HG02938 (cell line): ENCODE results near the gene CCNG1.
"Not testable (repeated sequence)": the region's sequence is repeated elsewhere in the genome, so short reads cannot be mapped to it uniquely, and the experiment has no call there.

Experiments used
- ATAC-seq: cut with Tn5 transposase; IDR thresholded peaks from one replicate; pipeline ENCODE4 v1.9.1; 2021; ENCODE audit warnings: mild to moderate bottlenecking, moderate library complexity; ENCODE audit not compliant: unreplicated experiment

CCNG1 gene

GRCh38 chr5:163440954-163441353 is 3.6 kb downstream of the CCNG1 start:
- ATAC-seq: no peak

- no peak for ATAC-seq
Observed at GRCh38 chr5:163444526-163444925, 7.1 kb downstream of the CCNG1 start.

GRCh38 chr5:163445345-163445744 is 8.0 kb downstream of the CCNG1 start:
- ATAC-seq: no peak

GRCh38 chr5:163447191-163447590 is 9.8 kb downstream of the CCNG1 start:
- no peak for ATAC-seq

GRCh38 chr5:163447875-163448274 is 10.5 kb downstream of the CCNG1 start:
- ATAC-seq: no peak

GRCh38 chr5:163448491-163448890 is 11.1 kb downstream of the CCNG1 start:
- ATAC-seq: no peak

- no peak for ATAC-seq
Observed at GRCh38 chr5:163451489-163451888, 14.1 kb downstream of the CCNG1 start.

- ATAC-seq: no peak
Observed at GRCh38 chr5:163453705-163454104, 16.3 kb downstream of the CCNG1 start.

- ATAC-seq: not testable (repeated sequence)
Observed at GRCh38 chr5:163455406-163455805, 18.0 kb downstream of the CCNG1 start.

GRCh38 chr5:163456029-163456589 is 18.7 kb downstream of the CCNG1 start:
- ATAC-seq: no peak

GRCh38 chr5:163456840-163457239 is 19.4 kb downstream of the CCNG1 start:
- no peak for ATAC-seq

GRCh38 chr5:163458778-163459385 is 21.5 kb downstream of the CCNG1 start:
- no peak for ATAC-seq

- ATAC-seq: peak; percentile 8
Observed at GRCh38 chr5:163459462-163459818, 22.0 kb downstream of the CCNG1 start.

GRCh38 chr5:163459819-163460561 is 22.6 kb downstream of the CCNG1 start, which contains the start of gene NUDCD2:
TSS of gene NUDCD2 (minus strand) at chr5:163460102. CDS start at chr5:163460050, 52 bp downstream.
- ATAC-seq: peak; percentile 76

GRCh38 chr5:163460562-163461171 is 23.3 kb downstream of the CCNG1 start, which contains the start of gene HMMR:
TSS of gene HMMR (plus strand) at chr5:163460632. CDS start at chr5:163460693, 61 bp downstream.
- ATAC-seq: no peak

GRCh38 chr5:163463063-163463435 is 25.7 kb downstream of the CCNG1 start:
- no peak for ATAC-seq

- no peak for ATAC-seq
Observed at GRCh38 chr5:163467682-163468081, 30.3 kb downstream of the CCNG1 start.

GRCh38 chr5:163473635-163474243 is 36.3 kb downstream of the CCNG1 start:
- peak; percentile 92 for ATAC-seq

GRCh38 chr5:163475411-163475810 is 38.0 kb downstream of the CCNG1 start:
- no peak for ATAC-seq

GRCh38 chr5:163478126-163478981 is 41.0 kb downstream of the CCNG1 start:
- ATAC-seq: no peak

- ATAC-seq: no peak
Observed at GRCh38 chr5:163478982-163479271, 41.5 kb downstream of the CCNG1 start.
